HG02840 (cell line): ENCODE data around the gene TAGLN2.

Experiments used
- ATAC-seq: cut with Tn5 transposase; IDR thresholded peaks from one replicate; pipeline ENCODE4 v1.9.1; 2021; ENCODE audit warnings: mild to moderate bottlenecking, moderate library complexity, moderate number of reproducible peaks; ENCODE audit not compliant: unreplicated experiment, low FRiP score

The TAGLN2 gene

DNA sequence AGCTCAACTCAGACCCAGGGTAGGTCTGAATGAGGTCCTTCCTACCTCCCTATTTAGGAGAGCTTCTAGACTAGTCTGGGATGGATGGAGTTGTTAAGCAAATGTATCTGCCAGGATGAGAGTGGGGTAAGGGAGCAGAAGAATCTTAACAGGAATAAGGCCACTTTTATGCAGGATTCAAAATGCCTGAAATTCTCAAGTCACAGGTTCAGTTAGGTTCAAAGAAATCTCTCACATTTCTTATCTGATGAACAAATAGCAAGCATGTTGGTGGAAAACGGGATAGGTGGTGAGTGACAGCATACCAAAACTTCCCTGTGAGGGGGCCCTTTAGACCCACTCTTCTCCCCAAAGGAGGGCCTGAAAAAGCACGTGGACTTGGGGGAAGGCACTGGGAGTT, 25.7 kb upstream of the TAGLN2 start:
- no peak for ATAC-seq

DNA sequence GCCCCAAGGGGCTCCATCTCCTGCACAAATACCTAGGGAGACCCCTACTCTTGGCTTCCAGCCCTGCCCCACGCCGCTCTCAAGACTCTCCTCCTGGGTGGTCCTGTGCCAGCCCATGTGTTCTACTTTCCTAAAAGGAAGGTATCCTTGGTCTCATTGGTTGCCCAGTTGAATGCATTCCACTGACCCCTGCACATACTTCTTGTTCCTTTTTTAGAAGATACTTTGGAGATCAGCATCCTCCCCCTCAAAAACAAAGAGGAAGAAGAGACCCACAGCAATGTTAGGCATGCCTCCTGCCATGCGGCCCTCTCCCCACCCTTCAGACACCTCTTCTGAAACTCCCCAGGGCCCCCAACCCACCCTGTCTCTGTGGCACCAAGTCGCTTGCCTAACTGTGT, 24.7 kb upstream of the TAGLN2 start:
- ATAC-seq: no peak

DNA sequence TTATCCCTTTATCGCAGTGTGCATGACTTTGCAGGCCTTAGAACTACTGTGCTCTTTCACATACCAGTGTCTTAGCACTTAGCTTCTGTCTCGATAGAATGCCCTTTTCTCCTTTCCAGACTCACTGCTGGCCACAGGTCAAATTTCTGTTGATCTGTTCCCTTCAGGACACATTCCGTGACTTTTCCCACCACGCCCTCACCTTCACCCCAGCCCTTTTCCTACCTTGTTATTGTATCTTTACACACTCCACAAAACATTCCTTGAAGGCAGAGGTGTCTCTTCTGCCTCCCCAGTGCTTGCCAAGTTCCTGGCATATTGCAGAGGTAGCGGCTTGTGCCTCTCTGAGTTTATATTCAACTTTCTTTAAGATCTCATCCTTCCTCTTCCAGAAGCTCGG, 23.8 kb upstream of the TAGLN2 start:
- ATAC-seq: no peak

DNA sequence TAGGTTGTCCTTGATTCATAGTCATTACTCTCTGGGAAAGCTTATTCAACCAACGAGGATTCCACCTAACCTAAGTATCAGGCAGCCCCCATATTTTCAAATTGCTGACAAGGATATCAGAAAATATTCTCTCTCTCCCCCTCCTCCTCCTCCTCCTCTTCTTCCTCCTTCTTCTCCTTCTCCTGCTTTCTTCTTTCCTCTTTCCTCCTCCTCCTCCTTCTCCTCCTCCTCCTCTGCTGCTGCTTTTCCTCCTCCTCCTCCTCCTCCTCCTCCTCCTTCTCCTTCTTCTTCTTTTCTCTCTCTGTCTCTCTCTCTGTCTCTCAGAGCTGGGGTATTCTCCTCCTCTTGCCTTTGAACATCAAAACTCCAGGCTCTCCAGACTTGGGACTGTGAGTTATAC, 22.6 kb upstream of the TAGLN2 start:
- no peak for ATAC-seq

DNA sequence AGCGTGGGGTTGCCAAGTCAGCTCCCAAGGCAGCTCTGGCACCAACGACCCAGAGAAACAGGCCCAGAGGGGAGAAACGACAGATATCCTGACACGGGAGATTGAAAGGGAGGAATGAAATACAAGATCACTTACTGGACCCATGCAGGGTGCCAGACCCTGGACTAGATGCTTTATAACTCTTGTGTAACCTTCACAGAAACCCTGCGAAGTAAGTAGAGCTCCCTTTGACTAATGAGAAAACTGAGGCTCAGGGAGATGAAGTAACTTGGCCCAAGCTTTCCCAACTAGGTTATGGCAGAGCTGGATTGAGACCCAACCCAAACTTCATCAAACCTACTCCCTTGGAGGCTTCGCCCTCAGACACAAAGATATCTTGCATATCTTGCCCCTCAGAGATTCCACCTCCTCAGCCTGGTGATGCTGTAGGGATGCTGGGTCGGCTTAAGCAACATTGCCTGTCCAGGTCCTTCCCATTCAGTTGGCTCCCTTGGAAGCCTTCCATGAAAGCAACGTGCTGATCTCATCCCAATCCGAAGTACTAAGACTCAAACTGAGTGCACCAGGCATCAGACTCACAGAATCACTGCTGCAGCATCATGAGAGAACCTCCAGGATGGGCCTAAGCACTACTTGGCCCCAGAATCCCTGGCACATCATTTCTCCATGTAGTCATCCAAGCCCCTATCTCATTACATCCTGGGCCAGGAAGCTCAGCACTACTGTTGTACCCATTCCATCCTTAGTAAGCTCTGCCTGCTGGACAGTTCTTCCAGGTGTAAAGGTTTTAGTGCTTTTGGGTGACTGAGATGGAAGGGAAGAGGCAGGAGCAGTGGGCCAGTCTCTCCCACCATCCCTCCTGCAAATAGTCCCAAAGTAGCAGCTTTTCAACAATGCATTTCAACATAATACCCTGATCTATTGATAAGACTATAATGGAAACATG, 21.2 kb upstream of the TAGLN2 start:
- no peak for ATAC-seq

- no peak for ATAC-seq
Observed at GRCh38 chr1:159945483-159946241, 20.4 kb upstream of the TAGLN2 start, which contains the start of gene IGSF9. Gene IGSF9, minus strand, starts transcription at chr1:159945613. Its CDS starts 2,159 bp downstream, at chr1:159943454.

GRCh38 chr1:159944623-159945455, 19.5 kb upstream of the TAGLN2 start:
- ATAC-seq: no peak

DNA sequence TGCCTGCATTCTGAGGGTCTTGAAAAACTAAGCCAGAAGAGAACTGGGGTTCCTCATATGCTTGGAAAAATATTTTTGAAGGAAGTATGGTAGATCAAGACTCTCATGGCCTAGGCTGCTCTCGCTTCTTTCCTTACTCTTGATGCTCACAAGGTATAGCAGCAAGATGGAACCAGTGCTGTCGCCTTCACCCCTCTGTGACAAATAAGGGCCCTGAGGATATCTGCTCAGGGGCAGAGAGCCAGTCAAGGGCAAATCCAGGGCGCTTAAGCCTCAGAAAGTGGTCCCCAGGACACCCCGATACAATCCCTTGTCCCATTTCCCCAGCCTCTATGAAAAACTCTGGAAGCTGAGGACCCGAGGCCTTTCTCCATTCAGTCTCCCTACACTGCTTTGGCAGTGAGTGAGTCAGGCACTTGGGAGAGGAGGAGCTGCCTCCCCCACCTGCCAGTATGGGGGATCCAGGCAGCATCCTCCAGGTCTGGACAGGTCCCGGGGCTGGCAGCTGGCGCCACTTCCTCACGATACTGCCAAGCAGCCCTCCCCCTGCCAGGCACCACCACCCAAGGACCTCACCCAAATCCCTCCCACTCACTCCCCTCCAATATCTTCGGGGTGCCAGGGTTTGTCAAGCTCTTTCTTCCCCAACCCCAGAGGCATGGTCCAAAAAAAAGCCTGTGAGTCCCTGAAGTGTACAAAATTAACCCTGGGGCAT, 18.8 kb upstream of the TAGLN2 start:
- no peak for ATAC-seq

- ATAC-seq: no peak
Observed at GRCh38 chr1:159943278-159943640, 18.0 kb upstream of the TAGLN2 start.

DNA sequence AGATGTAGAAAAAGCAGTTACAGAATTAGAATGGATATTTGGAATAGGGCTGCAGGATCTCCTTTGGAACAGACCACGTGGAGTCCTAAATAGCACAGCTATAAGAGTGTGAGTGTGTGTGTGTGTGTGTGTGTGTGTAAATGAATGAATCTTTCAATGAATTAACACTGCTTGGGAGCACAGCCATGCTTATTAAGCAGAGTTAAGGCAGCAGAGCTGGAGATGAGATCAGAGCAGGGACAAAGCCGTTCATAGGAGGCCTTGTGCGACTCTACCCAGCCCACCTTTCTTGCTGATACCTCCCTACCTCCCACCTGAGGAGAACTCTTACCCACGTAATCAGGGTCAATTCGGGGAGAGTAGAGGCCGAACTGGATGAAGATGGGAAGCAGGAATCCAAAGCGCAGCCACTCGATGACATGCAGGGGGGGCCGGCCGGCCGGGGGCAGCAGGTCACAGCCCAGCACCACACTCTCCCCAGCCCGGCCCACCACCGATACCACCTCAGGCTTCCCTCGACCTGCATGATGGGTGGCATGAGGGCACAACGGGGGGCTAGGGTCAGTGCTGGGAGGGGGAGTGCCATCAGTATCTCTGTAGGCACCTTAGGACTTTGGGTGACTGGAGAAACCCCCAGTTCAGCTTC, 17.4 kb upstream of the TAGLN2 start:
- ATAC-seq: no peak

DNA sequence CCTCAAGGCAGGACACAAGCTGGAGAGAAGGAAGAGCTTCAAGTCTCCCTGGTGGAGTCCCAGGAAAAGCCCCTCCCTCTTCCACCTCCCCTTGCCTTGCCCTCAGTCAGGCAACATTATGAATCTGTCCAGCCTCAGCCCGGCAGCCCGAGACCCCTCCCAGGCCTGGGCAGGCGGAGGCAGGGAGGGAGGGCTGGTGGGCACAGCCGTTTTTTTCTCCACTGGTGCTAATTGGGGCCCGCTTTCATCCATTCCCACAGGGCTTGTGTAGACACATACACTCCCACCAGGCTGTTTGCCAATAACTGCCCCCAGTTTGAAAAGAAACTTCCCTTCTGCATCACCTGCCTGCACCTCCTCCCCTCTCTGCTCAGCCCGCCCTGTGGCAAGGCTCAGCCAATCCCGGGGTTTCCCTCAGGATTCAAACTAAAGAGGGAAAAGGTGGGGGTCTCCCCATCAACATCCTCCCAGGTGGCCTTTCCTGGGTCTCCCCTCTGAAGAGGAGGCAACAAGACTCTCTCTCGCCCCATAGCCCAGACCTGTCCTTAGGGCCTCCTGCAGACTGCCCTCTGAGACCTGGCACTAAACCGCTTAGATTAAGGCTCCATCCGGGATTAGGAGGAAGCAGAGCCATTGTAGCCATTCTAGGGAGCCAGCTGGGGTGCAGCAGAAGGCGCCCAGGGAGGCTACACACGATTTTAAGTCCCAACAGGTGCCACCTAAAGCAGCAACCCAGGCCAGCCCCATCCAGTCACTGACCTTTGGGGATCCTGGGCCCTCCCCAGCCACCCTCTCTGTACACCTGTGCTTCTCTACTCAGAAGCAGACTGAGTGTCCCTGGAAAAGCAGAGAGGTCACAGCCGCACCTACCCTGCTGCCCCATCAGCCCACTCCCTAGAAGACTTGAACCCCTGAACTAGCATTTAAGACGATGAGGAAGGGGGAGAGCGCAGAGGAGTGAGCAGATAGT, 16.6 kb upstream of the TAGLN2 start:
- ATAC-seq: no peak

DNA sequence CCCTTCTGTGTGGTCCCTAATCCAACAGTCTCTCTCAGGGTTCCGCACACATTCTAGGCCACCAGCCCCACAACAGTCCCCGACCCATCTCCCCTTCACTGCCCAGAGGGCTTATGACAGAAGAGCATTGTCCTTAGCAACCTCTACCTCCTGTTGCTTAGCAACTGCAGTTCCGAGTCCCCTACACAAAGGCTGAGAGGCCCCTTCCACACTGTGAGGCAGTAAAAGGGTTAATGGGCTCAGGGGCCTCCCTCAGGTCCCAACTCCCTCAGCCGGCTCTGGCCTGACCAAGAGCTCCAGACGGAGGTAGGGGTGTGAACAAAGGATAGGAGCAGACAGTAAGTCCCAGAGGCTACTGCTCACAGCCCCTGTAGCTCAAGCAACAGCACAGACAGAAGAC, 15.8 kb upstream of the TAGLN2 start:
- ATAC-seq: no peak

DNA sequence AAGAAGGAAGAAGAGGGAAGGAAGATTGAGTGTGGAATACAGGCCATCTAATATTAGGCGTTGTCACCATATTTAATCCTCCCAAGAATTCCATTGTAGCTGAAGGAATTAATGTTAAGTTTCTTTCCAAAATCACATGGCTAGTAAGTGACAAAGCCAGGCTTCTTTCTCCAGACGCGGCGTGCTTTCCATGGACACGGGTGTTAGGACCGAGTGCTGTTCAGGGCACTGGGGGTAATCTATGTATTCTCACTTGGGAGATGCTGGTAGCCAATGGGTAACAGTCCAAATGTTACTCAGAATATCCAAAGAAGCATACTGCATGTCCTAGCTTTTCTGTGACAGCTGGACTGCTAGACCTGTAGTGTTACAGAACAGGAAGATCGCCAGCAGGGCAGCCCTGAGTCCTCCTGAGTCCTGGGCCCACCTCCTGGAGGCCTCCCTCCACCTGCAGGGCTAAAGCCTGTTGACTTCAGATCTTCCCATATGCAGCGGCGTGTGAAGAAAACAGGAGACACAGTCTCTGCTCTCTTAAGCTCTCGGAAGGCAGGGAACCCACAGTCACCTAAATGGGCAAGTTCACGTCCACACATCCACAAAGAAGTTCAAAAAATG, 14.8 kb upstream of the TAGLN2 start:
- no peak for ATAC-seq

DNA sequence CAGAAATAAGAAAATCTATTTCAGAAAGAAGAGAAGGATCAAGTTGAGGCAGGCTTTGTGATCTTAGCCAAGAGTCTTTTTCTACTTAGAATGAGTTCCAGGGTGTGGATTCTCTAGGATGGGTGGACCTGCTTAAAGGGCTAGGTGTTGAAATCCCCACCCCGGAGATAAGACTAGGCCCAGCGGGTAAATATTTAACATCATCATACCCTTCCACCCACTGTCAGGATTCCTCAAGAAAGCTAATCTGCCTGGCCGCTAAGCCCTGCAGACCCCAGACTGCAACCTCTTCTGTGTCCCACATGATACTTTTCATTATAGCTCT, 14.3 kb upstream of the TAGLN2 start:
- no peak for ATAC-seq

DNA sequence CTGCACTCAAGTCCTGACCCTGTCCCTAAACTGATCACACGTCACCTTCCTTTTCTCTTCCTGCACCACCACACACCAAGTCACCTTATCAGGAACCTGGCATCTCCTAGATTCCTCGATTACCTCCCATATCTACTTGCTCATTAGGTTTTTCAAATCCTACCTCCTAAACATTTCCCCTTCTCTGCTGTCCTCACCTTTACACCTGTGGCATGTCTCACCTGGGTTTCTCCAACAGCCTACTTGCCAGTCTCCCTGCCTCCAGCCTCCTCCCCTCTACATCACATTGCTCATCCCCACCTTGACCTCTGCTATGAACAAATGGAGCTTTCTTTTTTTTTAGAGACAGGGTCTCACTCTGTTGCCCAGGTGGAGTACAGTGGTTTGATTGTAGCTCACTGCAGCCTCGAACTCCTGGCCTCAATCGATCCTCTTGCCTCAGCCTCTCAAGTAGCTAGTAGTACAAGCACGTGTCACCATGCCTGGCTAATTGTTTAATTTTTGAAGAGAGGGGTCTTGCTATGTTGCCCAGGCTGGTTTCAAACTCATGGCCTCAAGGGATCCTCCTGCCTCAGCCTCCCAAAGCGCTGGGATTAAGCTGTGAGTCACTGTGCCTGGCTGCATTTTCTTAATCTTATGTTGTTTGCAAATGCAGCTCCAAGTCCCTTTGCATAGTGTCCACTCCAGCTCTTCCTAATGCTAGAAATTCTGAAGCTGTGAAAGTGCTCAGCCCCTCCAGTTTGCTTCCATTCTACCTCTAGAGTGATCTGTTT, 13.8 kb upstream of the TAGLN2 start:
- ATAC-seq: no peak

GRCh38 chr1:159938211-159938852, 13.0 kb upstream of the TAGLN2 start:
- no peak for ATAC-seq
